HEK293T (cell line): ENCODE data around the gene SIK2.

ENCODE experiments used
- ARNT ChIP-seq: fragments of 450-650 bp; IDR thresholded peaks from 2 replicates; pipeline ENCODE4 v1.6.1; 2017; ENCODE audit warnings: mild to moderate bottlenecking
- BHLHE40 ChIP-seq: fragments of 450-650 bp; IDR thresholded peaks from 2 replicates; pipeline ENCODE4 v1.6.1; 2016; ENCODE audit warnings: mild to moderate bottlenecking, moderate library complexity, borderline replicate concordance
- CTBP1 ChIP-seq: fragments of 450-650 bp; IDR thresholded peaks from 2 replicates; pipeline ENCODE4 v1.6.1; 2016; ENCODE audit warnings: borderline replicate concordance
- ELF4 ChIP-seq: fragments of 450-650 bp; IDR thresholded peaks from 2 replicates; pipeline ENCODE4 v1.6.1; 2017; ENCODE audit warnings: antibody characterized with exemption
- FOXA1 ChIP-seq: fragments of 450-650 bp; IDR thresholded peaks from 2 replicates; pipeline ENCODE4 v1.6.1; 2016; ENCODE audit warnings: mild to moderate bottlenecking
- FOXK2 ChIP-seq: fragments of 450-650 bp; IDR thresholded peaks from 2 replicates; pipeline ENCODE4 v1.6.1; 2016; ENCODE audit warnings: mild to moderate bottlenecking
- FOXM1 ChIP-seq: fragments of 450-650 bp; IDR thresholded peaks from 2 replicates; pipeline ENCODE4 v1.6.1; 2017; ENCODE audit warnings: mild to moderate bottlenecking, borderline replicate concordance
- HDGF ChIP-seq: fragments of 450-650 bp; IDR thresholded peaks from 2 replicates; pipeline ENCODE4 v1.6.1; 2017; ENCODE audit warnings: antibody characterized with exemption, borderline replicate concordance
- L3MBTL2 ChIP-seq: fragments of 450-650 bp; conservative IDR thresholded peaks from 2 replicates; pipeline ENCODE4 v1.6.1; 2016; ENCODE audit warnings: mild to moderate bottlenecking
- NFRKB ChIP-seq: fragments of 450-650 bp; IDR thresholded peaks from 2 replicates; pipeline ENCODE4 v1.6.1; 2016; ENCODE audit warnings: mild to moderate bottlenecking, moderate library complexity
- SP1 ChIP-seq: fragments of 450-650 bp; IDR thresholded peaks from 2 replicates; pipeline ENCODE4 v1.6.1; 2017
- SUZ12 ChIP-seq: fragments of 450-650 bp; IDR thresholded peaks from 2 replicates; pipeline ENCODE4 v1.6.1; 2016; ENCODE audit warnings: mild to moderate bottlenecking
- TARDBP ChIP-seq: fragments of 450-650 bp; IDR thresholded peaks from 2 replicates; pipeline ENCODE4 v1.6.1; 2016
- ZNF384 ChIP-seq: fragments of 450-650 bp; IDR thresholded peaks from 2 replicates; pipeline ENCODE4 v1.6.1; 2016

DNA sequence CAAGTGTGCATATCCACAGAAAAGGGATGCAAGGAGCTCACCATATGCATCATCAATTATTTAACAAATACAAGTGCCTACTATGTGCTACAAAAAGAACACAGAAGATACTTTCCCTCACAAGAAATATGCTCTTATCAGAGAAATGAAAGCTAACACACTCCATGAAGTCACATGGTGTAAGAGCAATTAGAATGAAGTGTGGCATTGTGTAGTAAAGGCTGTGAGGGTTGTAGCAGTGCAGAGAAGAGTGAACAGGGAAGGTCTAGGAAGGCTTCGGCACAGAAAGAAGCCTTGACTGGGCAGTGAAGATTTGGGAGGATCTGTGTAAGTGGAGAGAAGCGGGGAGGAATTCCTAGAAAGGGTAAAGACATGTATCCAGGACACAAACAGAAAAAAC lies 141.5 kb downstream of the SIK2 start:
- TF ChIP-seq FOXK2 (no peak), FOXA1 (no peak), TARDBP (no peak), NFRKB (no peak), FOXM1 (no peak), ARNT (no peak), HDGF (no peak), ZNF384 (no peak), BHLHE40 (no peak), L3MBTL2 (no peak), ELF4 (no peak), CTBP1 (no peak), SUZ12 (no peak), SP1 (no peak)
